HEK293T (cell line): ENCODE results near the gene SLCO3A1.

Source experiments
- BHLHE40 ChIP-seq: fragments of 450-650 bp; IDR thresholded peaks from 2 replicates; pipeline ENCODE4 v1.6.1; 2016; ENCODE audit warnings: mild to moderate bottlenecking, moderate library complexity, borderline replicate concordance
- CTBP1 ChIP-seq: fragments of 450-650 bp; IDR thresholded peaks from 2 replicates; pipeline ENCODE4 v1.6.1; 2016; ENCODE audit warnings: borderline replicate concordance
- FOXA1 ChIP-seq: fragments of 450-650 bp; IDR thresholded peaks from 2 replicates; pipeline ENCODE4 v1.6.1; 2016; ENCODE audit warnings: mild to moderate bottlenecking
- FOXK2 ChIP-seq: fragments of 450-650 bp; IDR thresholded peaks from 2 replicates; pipeline ENCODE4 v1.6.1; 2016; ENCODE audit warnings: mild to moderate bottlenecking
- FOXM1 ChIP-seq: fragments of 450-650 bp; IDR thresholded peaks from 2 replicates; pipeline ENCODE4 v1.6.1; 2017; ENCODE audit warnings: mild to moderate bottlenecking, borderline replicate concordance
- LEF1 ChIP-seq: fragments of 450-650 bp; IDR thresholded peaks from 2 replicates; pipeline ENCODE4 v1.6.1; 2017; ENCODE audit warnings: mild to moderate bottlenecking, borderline replicate concordance
- SUZ12 ChIP-seq: fragments of 450-650 bp; IDR thresholded peaks from 2 replicates; pipeline ENCODE4 v1.6.1; 2016; ENCODE audit warnings: mild to moderate bottlenecking
- TARDBP ChIP-seq: fragments of 450-650 bp; IDR thresholded peaks from 2 replicates; pipeline ENCODE4 v1.6.1; 2016

- TF ChIP-seq LEF1 (no peak), FOXA1 (no peak), BHLHE40 (no peak), SUZ12 (no peak), FOXK2 (no peak), FOXM1 (no peak), CTBP1 (no peak), TARDBP (no peak)
These were observed 22.7 kb downstream of the SLCO3A1 start for GRCh38 chr15:91876187-91876586.
